VCaP (cell line): ENCODE data around the gene CAPG.

Source experiments
- H3K27ac ChIP-seq: fragments of 450-650 bp; 2 replicates; pipeline ENCODE4 v1.5.1; 2017
- CTCF ChIP-seq: fragments of 450-650 bp; conservative IDR thresholded peaks from 2 replicates; pipeline ENCODE4 v1.5.1; 2017; ENCODE audit warnings: mild to moderate bottlenecking, moderate library complexity

CAPG gene

GRCh38 chr2:85397925-85398331 lies 12.2 kb downstream of the CAPG start:
- H3K27ac ChIP-seq, result peak overlapping the region; percentile 99
- TF ChIP-seq CTCF, result no peak

GRCh38 chr2:85396531-85397470 lies 13.4 kb downstream of the CAPG start:
- no peak for TF ChIP-seq CTCF
- H3K27ac ChIP-seq, result peak overlapping the region; percentile 99

- no peak for TF ChIP-seq CTCF
- peak overlapping the region; percentile 99 for H3K27ac ChIP-seq
Observed at GRCh38 chr2:85395912-85396475, 14.2 kb downstream of the CAPG start.

GRCh38 chr2:85394976-85395375 lies 15.2 kb downstream of the CAPG start:
- TF ChIP-seq CTCF, result no peak
- H3K27ac ChIP-seq, result peak overlapping the region; percentile 99

GRCh38 chr2:85394261-85394681 lies 15.9 kb downstream of the CAPG start:
- peak overlapping the region; percentile 99 for H3K27ac ChIP-seq
- TF ChIP-seq CTCF, result no peak

GRCh38 chr2:85393836-85394235 lies 16.3 kb downstream of the CAPG start:
- peak overlapping the region; percentile 99 for H3K27ac ChIP-seq
- TF ChIP-seq CTCF, result no peak

- no peak overlapping the region for H3K27ac ChIP-seq
- peak; percentile 2 for TF ChIP-seq CTCF
Observed at GRCh38 chr2:85390941-85391669, 19.1 kb downstream of the CAPG start.
